HG03060 (cell line): ENCODE data around the gene PRKN.

Source experiments
- ATAC-seq: cut with Tn5 transposase; IDR thresholded peaks from one replicate; pipeline ENCODE4 v1.9.1; 2021; ENCODE audit warnings: low read depth, moderate number of reproducible peaks; ENCODE audit not compliant: unreplicated experiment

PRKN gene

DNA sequence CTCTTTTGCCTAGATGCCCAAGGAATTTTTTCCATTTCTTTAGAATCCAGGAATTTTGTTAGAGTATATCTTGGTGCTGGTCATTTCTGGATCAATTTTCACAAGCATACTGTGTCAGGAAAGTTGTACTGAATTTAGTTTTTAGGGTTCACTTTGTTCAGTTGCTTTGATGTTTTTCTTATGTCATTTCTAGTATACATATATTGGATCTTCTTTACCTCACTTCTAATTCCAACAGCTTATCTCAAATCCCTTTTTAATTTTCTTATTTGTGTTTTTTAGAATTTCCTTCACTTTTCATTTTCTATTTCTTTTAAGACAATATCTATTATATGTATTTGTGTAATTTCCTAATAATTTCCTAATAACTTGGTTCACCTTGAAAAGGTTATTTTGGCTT, 1172.7 kb downstream of the PRKN start:
- no peak for ATAC-seq

DNA sequence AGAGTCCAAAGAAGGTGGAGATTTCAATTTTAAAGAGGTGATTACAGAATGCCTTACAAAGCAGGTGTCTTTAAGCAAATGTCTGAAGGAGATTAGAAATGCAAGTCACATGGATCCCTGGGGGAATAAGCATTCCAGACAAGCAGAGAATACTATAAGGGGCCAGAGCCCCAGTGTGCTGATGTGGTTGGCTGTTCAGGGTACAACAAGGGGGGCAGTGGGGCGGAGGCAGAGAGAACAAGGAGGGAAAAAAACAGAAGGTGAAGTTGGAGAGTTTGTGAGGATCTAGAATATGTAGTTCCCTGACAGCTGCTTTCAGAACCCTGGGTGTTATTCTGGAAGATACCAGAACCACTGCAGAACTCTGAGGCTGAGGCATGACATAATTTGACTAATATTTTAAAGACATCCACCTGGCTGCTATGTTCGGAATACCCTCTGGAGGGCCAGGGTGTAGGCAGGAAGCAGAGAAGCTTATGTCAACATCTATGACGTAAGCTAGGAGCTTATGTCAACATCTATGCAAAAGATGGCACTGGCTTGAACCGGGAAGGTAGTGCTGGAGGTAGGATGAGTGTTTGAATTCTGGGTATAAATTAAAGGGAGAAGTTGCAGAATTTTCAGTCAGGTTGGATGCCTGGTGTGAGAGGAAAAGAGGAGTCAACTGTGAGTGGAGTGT, 1177.5 kb downstream of the PRKN start:
- ATAC-seq = no peak

DNA sequence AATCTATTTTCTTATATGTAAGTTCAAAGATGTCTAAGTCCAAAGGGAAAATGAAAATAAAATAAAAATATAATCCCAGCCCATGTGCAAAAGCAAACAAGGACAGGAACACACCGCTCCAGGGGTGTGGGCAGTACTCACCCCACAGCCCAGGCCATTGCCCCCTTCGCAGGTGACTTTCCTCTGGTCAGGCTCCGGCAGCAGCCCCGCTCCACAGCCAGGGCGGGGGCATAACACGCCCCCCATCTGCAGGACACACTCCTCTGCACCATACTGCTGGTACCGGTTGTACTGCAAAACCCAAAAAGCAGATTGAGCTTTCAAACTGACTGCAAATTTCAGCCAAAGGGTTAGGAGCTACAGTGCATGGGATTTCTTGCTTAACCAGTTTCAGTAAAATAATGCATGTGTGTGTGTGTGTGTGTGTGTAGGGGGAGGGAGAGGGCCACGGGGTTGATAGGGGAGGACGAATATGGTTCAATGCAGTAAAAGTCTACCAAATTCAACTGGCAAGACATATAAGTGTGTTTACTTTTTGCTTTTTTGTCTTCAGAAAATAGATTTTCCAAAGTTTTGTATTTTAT, 1178.8 kb downstream of the PRKN start:
- ATAC-seq = no peak

DNA sequence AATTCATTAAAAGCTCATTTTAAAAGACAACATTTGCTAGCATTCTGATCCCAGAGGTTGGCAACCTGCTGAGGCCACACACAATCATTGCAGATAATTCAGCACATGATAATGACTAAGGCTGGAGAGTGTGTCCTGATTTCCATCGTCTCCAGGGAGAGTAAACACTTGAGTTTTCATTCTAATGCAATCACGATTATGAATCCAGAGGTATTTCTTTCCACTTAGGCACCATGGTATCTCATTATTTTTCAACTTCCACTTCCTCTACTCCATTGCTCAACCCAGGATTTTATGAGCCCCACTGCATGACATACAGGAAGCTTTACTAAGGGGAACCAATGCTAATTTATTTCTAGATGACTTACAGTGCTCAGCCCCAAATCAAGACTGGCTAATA, 1179.9 kb downstream of the PRKN start:
- no peak for ATAC-seq

DNA sequence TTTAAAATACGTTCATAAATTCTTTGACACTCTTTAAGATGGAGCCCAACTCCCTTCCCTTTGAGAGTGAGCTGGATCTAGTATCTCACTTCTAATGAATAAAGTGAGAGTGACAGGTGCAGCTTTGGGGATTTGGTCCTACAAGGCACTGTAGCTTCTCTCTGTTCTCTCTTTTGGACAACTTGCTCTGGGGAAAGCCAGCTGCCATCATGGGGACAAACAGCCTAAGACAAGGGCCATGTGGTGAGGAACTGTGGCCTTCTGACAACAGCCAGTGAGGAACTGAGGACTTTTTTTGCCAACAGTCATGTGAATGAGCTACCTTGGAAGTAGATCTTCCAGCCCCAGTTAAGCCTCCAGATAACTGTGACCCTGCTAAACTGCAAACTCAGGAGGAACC, 1180.9 kb downstream of the PRKN start:
- ATAC-seq = no peak

DNA sequence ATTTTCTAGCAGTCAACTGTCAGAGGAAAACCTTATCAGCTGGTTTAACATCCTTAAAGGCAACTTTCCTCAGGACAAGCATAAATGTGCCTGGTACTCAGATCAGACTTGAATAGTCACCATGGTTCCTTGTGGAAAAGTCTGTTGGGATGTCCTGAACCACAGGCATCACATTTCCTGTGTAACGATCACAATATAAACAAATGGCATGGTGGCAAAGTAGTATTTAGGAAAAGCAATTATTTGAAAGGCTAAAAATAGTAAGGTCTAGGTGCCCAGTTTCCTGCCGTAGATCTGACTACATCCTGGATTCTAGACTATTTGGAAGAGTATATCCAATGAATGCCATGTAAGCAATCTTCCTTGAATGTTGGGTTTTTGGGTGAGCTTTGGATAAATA, 1181.8 kb downstream of the PRKN start:
- ATAC-seq = no peak

DNA sequence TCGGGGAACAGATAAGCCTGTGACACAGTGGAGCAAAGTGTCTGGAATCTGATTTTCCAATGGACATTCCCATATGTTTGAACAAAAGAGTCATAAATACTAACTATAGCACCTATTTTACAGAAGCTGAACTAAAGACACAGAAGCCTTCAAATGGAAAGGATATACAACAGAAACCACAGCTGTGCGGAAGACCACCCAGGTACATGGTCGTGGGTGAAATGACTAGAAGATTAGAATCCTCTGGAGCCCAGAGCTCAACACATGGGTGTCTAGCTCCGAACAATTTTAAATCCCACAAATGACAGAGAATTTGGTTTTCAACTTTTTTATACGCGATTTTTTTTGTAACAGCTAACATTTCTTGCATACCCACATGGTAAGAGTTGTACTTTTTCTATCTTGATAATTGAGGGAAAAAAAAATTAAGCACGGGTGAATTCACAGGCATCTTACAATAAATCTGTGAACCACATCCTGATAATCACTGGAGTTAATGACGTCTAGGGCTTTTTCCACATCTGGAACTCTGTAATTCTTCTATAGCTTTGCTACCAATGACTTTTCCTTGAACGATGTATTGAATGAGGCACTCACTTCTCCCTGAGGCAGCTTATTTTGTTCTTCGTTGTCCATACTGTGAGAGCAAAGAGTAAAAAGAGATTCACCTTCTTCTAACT, 1182.6 kb downstream of the PRKN start:
- ATAC-seq = no peak

DNA sequence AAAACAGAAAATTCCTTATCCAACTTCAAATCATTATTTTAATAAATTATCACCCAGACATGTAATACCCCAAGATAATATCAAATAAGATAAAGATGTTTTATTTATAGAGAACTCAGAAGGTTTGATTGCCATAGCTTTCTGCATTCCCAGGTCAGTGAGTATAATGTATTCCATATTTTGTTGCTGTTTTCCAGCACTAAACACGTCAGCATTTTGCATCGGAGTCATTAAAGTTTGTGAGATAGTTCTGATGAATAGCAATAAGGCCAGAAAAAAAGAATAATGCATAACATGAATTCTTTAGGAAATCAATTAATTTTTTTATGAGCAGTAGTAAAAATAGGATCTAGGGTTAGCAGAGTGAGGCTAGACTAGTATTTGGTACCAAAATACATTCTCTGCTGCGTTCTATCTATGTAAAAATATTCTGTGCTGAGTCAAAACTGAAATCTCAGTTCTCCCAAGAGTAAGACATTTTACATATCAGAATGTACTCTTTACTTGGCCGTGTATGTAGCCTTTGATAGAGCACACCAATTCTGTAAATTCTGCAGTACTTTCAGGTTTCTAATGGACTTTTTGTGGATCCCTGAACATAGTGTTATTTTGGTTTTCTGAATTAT, 1183.8 kb downstream of the PRKN start:
- peak; percentile 81 for ATAC-seq

DNA sequence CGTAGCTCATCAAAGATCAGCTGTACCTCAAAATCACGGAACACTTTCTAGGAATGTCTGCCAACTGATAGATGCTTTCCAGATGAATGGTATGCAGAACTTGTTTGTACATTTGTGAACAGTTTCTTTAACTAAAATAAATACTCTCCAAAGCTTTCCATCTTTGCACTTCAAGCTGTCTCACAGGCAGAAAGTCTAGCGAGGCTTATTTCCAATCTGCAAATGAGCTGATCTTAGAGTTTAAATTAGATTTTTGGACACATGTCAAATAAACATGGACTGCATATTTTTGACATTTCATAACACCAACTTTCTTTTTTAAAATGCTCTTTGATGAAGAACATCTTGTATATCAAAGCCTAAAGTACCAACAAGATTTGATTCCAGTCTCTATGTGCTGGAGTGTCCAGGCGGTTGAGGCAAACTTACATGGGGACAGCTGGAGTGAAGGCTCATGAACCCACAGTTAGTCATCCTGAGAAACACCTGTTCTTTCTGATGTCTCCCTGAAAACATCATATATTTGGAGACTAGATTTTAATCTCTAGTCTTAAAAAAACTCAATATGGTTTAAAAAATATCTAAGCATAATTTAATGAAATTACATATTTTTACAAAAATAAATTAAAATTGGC, 1185.1 kb downstream of the PRKN start:
- ATAC-seq = no peak

DNA sequence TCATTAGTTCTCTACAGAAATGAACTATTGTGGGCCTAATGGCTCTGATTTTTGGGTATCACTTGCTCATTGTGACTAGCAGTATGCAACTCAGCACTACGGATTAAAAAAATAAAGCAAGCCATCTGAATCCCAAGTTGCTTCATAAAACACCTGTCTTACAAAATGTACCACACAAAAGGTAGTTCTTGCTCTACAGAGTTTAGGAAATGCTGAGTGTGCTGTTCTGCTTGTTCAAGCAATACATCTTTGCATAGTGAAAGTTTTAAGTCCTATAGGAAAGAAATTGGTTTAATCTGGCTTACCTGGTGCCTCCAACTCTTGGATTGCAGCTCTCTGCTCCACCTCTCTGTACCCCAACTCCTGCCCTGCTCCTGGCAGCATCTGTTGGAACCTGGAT, 1187.0 kb downstream of the PRKN start:
- ATAC-seq = no peak

DNA sequence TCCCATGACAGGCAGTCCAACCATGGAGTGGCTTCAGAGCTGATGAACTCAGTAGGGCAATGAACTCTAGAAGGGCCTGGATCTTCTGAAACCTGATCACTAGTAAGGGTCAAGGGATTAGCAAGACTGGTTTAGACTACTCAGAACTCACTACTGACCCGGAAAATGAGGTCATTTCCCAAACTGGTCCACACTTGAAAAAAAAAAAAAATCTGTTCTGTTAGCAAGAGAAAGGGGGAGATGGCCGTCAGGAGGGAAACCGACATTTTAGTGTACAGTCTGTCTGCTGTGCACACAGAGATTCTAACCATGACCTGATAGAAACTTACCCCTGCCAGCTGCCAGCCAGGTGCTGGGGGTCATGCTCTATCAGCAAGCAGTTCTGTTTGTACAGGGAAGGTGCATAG, 1191.3 kb downstream of the PRKN start:
- no peak for ATAC-seq

DNA sequence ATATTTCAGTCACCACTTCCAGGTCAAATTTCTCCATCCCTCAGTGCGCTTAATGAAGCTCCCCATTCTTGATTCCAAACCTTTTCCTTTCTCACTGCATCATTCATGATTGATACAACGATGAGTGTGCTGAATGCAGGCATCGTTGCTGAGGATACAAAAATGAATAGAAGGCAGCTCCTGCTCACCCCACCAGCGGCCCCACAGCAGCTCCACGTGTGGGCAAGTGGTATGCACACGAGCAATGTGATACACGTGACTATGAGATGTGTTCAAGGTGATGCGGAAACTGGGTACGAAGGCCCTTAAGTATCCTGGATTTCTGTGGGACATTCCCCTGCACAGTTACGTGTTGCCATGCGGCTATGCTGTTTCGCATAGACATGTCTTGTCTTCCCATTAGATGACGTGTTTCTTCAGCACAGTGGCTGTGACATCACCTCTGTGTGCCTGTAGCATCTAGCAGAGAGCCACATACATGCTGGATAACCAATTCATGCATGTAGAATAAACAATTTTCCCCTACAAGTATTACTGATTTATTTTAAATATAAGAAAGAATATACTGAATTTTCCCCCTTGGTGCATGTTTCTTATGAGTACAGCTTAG, 1193.2 kb downstream of the PRKN start:
- no peak for ATAC-seq

DNA sequence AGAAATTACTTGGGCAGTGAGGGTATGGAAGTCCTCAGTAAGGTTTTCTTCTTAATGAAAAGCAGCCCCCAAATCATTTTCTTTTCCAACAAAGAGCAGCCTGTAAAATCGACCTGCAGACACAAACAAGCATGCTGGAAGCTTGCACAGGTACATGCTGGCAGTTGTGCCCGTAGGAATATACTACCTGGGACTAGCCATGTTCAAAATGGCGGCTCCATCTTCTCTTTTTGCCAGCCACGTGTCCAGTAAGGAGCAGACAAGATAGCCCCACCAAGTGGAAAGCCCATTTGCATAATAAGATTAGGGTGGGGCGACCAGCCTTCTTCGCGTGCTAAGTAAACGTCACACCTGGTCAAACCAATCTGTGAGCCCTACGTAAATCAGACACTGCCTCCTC, 1194.3 kb downstream of the PRKN start:
- ATAC-seq = no peak

DNA sequence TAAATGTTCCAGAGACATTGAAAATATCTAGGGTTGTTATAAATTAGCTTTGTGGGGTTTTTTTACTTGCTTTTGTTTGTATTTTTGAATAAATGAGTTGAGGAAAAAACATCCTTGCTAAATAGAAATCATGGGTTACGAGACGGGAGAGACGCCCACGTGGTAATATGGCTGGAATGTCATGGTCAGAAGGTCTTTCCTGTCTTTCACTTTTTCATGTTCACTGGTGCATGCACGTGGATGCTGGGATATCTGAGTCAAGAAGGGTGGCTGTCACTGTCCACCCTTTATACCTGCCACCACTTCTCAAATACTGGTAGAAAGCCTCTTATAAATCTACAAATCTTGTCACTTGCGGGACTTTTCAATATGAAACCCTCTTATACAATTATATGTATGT, 1195.0 kb downstream of the PRKN start:
- ATAC-seq = no peak

DNA sequence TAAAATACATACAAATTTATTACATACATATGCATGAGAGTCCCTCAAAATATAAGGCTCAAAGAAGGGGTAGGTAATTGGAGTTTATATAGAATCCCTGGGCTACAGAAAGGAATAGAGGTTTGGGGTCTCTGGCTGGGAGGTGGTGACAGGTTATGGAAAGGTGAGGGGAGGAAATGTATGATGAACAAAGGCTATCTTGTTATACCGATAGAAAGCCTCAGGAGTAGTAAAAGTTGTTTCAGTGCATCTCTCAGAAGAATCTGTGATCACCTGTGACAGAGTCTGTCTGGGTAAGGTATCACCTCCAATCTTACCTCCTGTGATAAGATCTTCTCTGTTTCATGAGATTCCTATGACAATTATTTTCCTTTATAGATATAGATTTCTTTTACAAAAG, 1200.8 kb downstream of the PRKN start:
- ATAC-seq = no peak

DNA sequence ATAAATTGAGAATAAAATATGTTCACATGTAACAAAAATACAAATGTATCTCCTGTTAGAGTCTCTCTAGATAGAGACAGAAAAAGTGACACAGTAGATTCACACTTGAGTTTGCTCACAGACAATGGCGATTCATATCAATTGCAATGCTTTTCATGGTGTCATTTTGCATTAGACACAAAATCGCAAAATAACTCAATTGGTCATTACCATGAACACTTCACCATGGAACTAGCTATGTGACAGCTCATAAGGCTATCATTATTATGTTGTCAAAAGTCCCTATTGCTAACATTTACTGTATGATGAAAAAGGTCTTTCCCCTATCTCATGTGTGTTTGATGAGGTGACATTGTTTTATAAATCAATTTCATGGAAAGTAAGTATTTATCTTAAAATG, 1204.2 kb downstream of the PRKN start:
- ATAC-seq = no peak

DNA sequence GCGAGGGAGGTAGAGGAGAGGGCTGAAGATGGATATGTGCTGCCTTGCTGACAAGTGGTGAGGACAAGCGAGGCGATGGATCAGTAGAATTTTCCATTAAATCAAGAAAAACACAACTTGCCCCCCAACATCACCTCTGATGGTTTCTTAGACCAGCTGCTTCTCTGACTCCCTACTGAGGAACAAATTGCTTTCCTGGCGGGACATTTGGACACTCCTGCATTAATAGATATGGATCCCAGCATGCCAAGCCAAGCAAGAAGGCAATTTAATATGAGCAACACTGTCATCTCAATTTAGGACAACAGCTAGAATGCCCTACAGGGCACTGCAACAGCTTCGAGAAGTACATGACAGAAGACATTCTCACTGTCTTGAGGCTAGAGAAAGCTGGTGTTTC, 1205.3 kb downstream of the PRKN start:
- no peak for ATAC-seq

DNA sequence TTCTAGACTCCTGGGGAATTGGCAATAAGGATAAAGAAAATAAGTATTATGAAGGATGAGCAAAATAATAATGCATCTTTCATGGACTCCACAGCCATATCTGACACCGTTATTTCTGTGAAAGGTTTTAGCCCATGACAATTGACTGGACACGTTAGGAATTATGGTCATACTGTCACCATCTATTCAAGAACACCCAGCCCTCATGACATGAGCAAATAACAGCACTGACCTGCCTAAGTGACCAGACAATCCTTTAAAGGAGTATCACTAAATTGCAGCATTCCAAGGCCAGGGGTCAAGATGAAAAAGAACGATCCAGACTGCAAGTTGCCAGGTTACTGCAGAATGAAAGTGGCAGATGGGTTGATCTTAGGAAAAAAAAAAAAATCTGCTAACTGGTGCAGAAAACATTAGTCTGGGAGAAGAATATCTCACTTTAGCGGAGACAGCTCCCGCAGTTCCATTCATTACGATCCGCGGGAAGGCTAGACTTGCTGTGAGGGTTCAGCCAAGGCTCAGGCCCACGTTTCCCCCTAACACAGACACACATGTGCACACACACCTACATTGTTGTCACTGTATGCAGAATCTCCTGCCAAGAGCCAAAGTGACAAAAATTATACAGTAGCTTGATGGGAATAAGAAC, 1216.0 kb downstream of the PRKN start:
- ATAC-seq = no peak

DNA sequence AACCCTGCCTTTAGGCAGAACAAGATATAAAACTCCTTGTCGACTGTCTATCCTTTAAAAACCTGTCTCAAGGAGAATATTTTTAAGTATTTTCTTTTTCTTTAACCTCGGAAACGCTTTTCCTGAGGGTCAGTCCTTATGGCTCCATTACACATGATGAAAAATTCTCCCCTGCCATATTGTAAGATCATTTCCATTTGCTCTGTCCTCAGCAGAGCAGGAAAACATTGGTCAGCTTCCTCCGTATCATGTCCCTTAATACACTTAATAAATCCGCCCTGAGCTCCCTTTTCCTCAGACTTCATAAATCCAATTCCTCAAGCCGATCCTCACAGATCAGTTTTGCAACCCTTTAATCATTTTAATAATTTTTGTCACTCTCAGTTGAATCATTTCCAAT, 1219.2 kb downstream of the PRKN start:
- ATAC-seq = no peak

DNA sequence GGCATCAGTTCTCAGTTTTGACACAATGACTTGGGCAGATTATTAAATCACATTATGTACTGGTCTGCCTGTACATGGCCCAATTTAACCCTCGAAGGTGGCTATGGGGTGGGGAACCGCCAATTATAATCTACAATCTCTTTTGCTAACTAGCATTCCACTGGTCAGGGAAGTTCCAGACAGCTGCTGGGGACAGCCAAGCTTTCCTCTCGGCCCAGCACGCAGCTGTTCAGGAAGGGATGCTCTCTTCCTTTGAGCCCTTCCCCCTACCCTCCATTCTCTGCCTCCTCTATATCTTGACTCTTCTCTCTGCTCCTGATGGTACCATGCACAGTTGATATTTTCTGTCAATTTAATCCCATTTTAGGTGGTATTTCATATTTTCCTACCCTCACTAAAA, 1220.2 kb downstream of the PRKN start:
- no peak for ATAC-seq
